B cell (primary cell): ENCODE results near the gene EDC3.

Experiments
- CTCF ChIP-seq: fragments of 200-600 bp; IDR thresholded peaks from one replicate; pipeline ENCODE4 v1.8.0; 2022; ENCODE audit warnings: antibody characterized with exemption, mild to moderate bottlenecking
- EZH2 ChIP-seq: IDR thresholded peaks from 2 replicates; pipeline ENCODE4 v1.6.1; 2012; ENCODE audit warnings: borderline replicate concordance, low read depth, mild to moderate bottlenecking, moderate library complexity, low read length; ENCODE audit not compliant: insufficient read depth, poor library complexity, severe bottlenecking

GRCh38 chr15:74599156-74599555 lies 96.7 kb downstream of the EDC3 start:
- no peak for TF ChIP-seq CTCF
- no peak for TF ChIP-seq EZH2
